IgD-negative memory B cell (primary cell): ENCODE measurements around the gene FOXI3. TPM values are rescaled to one million over a fixed set of nuclear protein-coding genes. Genes with fewer than 3 reads are reported as not detected.
A peak's percentile ranks its signal among the peaks of the same experiment; 100 is the strongest.
"Not testable (repeated sequence)": the region's sequence is repeated elsewhere in the genome, so short reads cannot be mapped to it uniquely, and the experiment has no call there.

ENCODE experiments used
- H3K27ac Mint-ChIP-seq, 3 donors: one replicate each; pipeline ENCODE4 v1.8.0; 2020 to 2022; ENCODE audit warnings: mild to moderate bottlenecking in 3 of 3, mixed read lengths in 3 of 3, moderate library complexity in 1 of 3
- H3K27me3 Mint-ChIP-seq: one replicate; pipeline ENCODE4 v1.8.0; 2021; ENCODE audit warnings: mixed read lengths
- H3K36me3 Mint-ChIP-seq: one replicate; pipeline ENCODE4 v1.8.0; 2020; ENCODE audit warnings: mild to moderate bottlenecking, mixed read lengths
- H3K4me1 Mint-ChIP-seq, 3 donors: one replicate each; pipeline ENCODE4 v1.8.0; 2020 to 2022; ENCODE audit warnings: mixed read lengths in 3 of 3, mild to moderate bottlenecking in 1 of 3
- H3K4me3 Mint-ChIP-seq, 4 donors: one replicate each; pipeline ENCODE4 v1.8.0; 2020 to 2022; ENCODE audit warnings: mild to moderate bottlenecking in 4 of 4, mixed read lengths in 4 of 4, moderate library complexity in 3 of 4
- H3K9me3 Mint-ChIP-seq, 3 donors: one replicate each; pipeline ENCODE4 v1.8.0; 2020 to 2021; ENCODE audit warnings: mixed read lengths in 3 of 3, mild to moderate bottlenecking in 1 of 3
- polyA plus RNA-seq: library from polyadenylated mRNA; unstranded; fragments of 300-500 nt; fragmentation: Illumina TruSeq; gene quantifications from one replicate; pipeline ENCODE4 v1.2.3, GENCODE V29; 2021

FOXI3 gene
- polyA plus RNA-seq, 1 donor from 2014 or later = not detected

DNA sequence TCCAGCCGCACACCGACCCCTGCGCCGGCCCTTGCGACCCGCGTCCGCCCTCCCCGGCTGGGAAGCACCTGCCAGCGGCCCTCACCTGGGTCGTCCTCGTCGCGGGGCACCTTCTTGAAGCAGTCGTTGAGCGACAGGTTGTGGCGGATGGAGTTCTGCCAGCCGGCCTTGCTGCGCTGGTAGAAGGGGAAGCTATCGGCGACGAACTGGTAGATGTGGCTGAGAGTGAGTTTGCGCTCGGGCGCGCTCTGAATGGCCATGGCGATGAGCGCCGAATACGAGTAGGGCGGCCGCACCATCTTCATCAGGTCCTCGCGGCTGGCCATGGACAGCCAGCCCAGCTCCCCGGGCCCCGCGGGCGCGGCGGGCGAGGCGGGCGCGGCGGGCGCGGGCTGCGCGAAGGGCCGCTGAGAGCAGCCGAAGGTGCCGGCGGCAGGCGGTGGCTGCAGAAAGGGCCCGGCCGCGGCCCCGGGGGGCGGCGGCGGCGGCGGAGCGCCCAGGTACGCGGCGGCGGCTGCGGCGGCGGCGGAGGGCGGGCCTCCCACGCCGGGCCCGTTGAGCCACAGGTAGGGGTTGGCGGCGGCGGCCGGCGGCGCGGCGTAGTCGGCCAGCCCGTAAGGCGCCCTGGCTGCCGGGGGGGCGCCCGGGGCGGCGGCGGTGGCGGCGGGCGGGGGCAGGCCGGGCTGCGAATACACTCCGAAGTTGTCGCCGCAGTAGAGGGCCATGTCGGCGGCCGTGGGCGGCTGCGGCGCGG is 505 bp downstream of the FOXI3 start:
- Mint-ChIP-seq H3K27ac (no peak overlapping the region), H3K4me3 (peak overlapping the region; percentile 77 to 92 (median 90)), H3K27me3 (peaks cover 39% of the 10 kb centered on the region), H3K9me3 (peaks cover 0 to 3% (median 0%) of the 10 kb centered on the region in 3 donors), H3K36me3 (no peaks in the 10 kb centered on the region), H3K4me1 (peaks cover 0 to 7% (median 7%) of the 10 kb centered on the region in 3 donors)

DNA sequence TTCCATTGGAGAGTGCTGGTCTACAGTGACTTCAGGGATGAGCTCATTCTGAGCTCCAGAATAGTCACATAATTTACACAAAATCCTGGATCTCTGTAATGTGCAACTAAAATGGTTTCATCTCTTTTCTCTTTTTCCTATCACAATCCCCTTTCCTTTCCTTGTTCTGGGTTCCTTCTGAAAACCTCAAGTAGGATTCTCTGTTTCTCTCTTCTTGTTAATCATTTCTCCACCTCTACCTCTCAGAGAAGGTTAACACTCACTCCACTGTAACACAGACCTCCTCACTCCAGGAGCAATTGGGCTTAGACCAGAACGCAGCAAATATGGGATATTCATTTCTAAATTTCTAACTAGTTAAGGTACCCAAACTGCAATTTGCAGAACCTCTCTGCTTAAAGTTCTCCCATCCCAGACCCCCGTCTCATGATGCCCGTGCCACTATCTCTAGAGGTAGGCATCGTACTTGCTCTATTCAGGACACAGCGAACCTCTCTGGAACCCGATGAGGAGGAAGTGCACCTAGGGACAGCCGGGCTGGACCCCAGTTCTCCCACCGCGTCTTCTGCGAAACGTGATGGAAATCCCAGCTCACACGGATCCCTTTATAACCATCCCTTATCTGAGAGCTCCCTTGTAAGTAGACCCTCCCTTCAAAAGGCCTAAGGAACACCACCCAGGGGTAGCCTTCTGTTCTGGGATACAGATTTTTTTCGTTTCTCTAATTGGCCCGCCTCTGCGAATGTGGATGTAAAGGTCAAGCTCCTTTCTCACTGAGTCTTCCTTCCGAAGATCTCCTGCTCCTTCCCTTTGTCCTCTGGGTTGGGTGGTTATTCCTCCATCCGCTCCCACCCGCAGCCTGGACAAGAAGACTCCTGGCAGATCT is 1.3 kb downstream of the FOXI3 start:
- Mint-ChIP-seq H3K27me3 (peaks cover 39% of the 10 kb centered on the region), H3K4me3 (peak overlapping the region; percentile 77 to 92 (median 90)), H3K4me1 (peaks cover 0 to 7% (median 7%) of the 10 kb centered on the region in 3 donors), H3K36me3 (no peaks in the 10 kb centered on the region), H3K9me3 (peaks cover 0 to 3% (median 0%) of the 10 kb centered on the region in 3 donors), H3K27ac (no peak overlapping the region)

DNA sequence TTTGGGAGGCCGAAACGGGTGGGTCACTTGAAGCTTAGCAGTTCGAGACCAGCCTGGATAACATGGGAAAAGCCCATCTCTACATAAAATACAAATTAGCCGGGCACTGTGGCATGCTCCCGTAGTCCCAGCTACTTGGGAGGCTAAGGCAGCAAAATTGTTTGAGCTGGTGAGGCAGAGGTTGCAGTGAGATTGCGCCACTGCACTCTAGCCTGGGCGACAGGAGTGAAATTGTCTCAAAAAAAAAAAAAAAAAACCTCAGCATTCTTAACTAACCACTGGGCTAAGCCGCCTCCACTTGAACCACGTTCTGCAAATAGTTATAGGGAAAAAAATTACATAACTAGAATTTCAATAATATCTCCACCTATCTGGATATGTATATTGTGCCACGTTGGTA is 2.3 kb downstream of the FOXI3 start:
- Mint-ChIP-seq H3K27me3 (peaks cover 37% of the 10 kb centered on the region), H3K4me3 (no peak overlapping the region), H3K27ac (no peak overlapping the region), H3K9me3 (peaks cover 0 to 3% (median 0%) of the 10 kb centered on the region in 3 donors), H3K4me1 (peaks cover 0 to 7% (median 7%) of the 10 kb centered on the region in 3 donors), H3K36me3 (no peaks in the 10 kb centered on the region)

DNA sequence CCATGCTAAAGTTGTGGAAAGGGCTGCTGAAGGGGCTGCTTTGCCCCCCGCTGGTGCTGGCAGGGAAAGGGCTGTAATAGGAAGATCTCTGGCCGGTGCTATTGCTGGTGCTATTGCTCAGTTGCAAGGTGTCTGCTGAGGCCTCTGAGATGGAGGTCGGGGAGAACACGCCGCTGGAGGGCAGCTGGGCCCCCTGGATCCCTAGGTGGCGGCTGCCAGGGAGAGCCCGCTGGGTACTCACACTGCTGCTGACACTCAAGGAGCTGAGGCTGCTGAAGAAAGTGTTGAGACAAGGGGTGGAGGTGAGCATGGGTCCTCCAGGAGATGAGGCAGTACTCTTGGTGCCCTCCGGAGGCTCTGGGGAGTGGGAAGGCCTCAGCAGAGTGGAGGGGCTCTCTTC is 4.2 kb downstream of the FOXI3 start:
- Mint-ChIP-seq H3K36me3 (no peaks in the 10 kb centered on the region), H3K4me3 (no peak overlapping the region), H3K27me3 (peaks cover 34% of the 10 kb centered on the region), H3K9me3 (peaks cover 0 to 3% (median 0%) of the 10 kb centered on the region in 3 donors), H3K27ac (peak overlapping the region in 1 of 3 donors; percentile 59), H3K4me1 (peaks cover 0 to 7% (median 5%) of the 10 kb centered on the region in 3 donors)

DNA sequence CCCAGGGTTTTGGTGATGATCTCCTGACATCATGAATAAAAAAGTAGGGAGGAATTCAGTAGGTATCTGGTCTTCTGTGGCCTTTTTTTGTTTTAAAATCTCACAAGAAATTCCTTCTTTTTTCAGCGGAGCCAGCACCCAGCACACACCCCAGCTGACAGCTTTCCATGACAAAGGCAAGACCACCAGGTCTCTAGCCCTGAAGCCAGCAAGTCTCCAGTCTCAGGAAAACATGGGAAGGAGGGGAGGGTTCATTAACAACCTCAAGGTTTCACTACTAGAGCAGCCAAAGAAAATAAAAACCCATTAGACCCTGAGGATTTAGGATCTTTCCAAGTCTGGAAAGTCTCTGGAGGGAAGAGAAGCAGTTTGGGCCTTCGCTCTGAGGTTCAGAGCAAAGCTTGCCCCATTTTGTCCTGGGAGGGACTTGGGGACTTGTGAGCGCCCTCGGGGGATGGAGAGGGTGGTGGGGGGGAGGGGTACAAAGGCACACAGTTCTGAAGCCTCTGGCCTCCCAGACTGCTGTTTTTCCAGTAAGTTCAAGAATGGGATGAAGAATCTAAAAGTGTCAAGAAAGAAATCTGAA is 9.0 kb downstream of the FOXI3 start:
- Mint-ChIP-seq H3K36me3 (no peaks in the 10 kb centered on the region), H3K4me1 (peaks cover 0 to 3% (median 0%) of the 10 kb centered on the region in 3 donors), H3K9me3 (no peaks in the 10 kb centered on the region), H3K27me3 (peaks cover 23% of the 10 kb centered on the region), H3K27ac (no peak overlapping the region), H3K4me3 (no peak overlapping the region)

DNA sequence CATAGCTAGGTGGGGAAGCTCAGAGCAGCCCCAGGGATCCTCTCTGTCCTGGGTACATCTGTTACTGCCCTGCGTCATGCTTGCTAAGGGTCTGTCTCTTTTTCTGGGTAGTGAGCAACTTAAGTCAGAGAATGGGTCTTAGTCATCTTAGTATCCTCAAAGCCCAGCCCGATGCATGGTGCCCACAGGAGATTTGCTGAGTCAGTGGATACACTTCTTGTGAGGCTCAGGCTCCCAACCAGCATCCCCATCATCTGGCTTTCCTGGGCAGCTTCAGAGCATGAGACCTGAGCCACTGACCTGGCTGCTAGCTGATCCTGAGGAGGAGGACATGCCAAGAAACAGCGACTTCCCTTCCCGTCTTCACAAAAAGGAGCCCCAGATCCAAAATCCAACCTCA is 10.0 kb downstream of the FOXI3 start:
- Mint-ChIP-seq H3K27ac (no peak overlapping the region), H3K36me3 (no peaks in the 10 kb centered on the region), H3K4me3 (no peak overlapping the region), H3K9me3 (no peaks in the 10 kb centered on the region), H3K27me3 (peaks cover 20% of the 10 kb centered on the region), H3K4me1 (peaks cover 0 to 3% (median 0%) of the 10 kb centered on the region in 3 donors)

DNA sequence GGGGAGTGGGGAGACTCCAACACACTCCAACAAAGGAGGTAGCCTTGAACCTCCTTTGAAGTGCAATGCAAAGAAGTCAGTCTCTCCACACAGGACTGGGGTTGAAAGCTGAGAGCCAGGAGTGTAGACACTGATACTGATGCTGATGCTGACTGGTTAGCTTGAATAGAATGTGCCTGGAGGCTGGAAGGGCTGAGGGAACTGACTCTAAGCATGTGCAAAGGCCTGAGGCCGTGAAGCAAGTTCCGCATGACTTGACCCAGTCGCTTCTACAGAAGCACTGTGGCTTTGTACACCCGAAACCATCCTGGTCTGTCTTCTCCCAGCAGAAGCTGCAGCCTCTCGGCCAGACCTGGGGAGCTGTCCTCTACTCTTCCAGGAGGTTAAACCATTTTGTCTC is 10.4 kb downstream of the FOXI3 start:
- Mint-ChIP-seq H3K36me3 (no peaks in the 10 kb centered on the region), H3K9me3 (no peaks in the 10 kb centered on the region), H3K27me3 (peaks cover 22% of the 10 kb centered on the region), H3K27ac (no peak overlapping the region), H3K4me3 (peak overlapping the region in 1 of 4 donors; percentile 58), H3K4me1 (peaks cover 0 to 3% (median 0%) of the 10 kb centered on the region in 3 donors)

DNA sequence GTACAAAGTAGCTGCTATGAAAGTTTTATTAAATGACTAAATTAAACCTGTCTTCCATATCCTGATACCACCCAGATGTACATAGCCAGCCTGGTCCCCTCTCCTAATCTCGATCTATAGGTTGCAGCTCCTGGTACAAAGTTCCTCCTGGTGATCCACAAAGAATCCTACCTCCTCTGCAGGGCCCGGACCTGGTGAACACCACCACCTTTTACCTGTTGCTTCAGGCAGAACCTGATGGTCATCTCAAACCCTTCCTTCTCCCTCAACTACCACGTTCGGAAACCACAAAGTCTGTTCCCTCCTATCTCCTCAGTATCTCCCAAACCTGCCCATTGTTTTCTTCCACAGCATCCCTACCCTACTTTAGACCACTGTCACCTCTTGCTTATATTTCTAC is 15.5 kb downstream of the FOXI3 start:
- H3K4me1 Mint-ChIP-seq = peaks cover 0 to 3% (median 0%) of the 10 kb centered on the region in 3 donors
- H3K9me3 Mint-ChIP-seq = peaks cover 2 to 5% (median 3%) of the 10 kb centered on the region in 3 donors
- H3K4me3 Mint-ChIP-seq = no peak overlapping the region
- H3K27ac Mint-ChIP-seq = no peak overlapping the region
- no peaks in the 10 kb centered on the region for H3K36me3 Mint-ChIP-seq
- H3K27me3 Mint-ChIP-seq = peaks cover 23% of the 10 kb centered on the region

DNA sequence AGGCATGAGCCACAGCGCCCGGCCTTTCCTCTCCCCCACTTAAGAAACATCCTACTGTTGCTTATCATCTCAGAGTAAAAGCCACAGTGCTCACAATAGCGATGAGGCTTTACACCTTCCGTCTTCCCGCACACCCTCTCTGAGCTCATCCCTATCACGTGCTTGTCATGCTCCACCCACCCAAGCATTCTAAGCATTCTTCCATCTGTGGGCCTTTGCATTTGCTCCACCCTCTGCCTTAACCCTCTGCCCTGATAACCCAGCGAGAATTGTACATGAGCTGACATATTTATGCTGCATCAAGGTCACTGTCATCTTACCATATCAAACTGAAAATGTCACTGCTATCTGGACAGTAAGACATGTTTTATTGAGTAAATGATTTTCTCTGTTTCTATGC is 22.6 kb downstream of the FOXI3 start:
- Mint-ChIP-seq H3K27ac (no peak overlapping the region), H3K4me3 (no peak overlapping the region), H3K9me3 (peaks cover 5 to 11% (median 6%) of the 10 kb centered on the region in 3 donors), H3K36me3 (peaks cover 4% of the 10 kb centered on the region), H3K4me1 (no peaks in the 10 kb centered on the region), H3K27me3 (no peaks in the 10 kb centered on the region)

DNA sequence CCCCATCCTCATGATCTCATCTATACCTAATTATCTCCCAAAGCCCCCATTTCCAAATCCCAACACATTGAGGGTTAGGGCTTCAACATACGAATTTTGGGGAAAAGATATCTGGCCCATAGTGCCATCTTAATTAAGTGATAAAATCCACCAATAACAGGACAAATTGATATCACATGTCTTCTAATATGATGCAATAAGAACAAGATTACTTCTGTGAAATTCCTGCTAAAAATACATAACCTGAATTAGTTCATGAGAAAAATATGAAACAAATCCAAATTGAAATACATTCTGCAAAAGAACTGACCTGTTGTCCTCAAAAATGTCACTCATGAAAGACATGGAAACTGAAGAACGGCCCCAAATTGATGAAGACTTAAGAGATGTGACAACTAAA is 28.8 kb downstream of the FOXI3 start:
- peaks cover 3% of the 10 kb centered on the region for H3K27me3 Mint-ChIP-seq
- H3K4me3 Mint-ChIP-seq = no peak overlapping the region
- no peak overlapping the region for H3K27ac Mint-ChIP-seq
- peaks cover 0 to 3% (median under 1%) of the 10 kb centered on the region in 3 donors for H3K9me3 Mint-ChIP-seq
- no peaks in the 10 kb centered on the region for H3K4me1 Mint-ChIP-seq
- H3K36me3 Mint-ChIP-seq = no peaks in the 10 kb centered on the region

DNA sequence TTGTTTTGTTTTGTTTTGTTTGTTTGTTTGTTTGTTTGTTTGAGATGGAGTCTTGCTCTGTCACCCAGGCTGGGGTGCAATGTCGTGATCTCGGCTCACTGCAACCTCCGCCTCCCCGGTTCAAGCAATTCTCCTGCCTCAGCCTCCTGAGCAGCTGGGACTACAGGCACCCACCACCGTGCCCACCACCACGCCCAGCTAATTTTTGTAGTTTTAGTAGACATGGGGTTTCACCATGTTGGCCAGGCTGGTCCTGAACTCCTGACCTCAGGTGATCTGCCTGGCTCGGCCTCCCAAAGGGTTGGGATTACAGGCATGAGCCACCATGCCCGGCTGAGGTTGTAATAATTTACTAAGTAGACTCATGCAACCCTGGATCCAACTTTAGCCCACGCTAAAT is 33.4 kb downstream of the FOXI3 start:
- H3K4me1 Mint-ChIP-seq, H3K9me3 Mint-ChIP-seq, H3K27ac Mint-ChIP-seq, H3K36me3 Mint-ChIP-seq, H3K4me3 Mint-ChIP-seq: not testable (repeated sequence)
- peaks cover 16% of the 10 kb centered on the region for H3K27me3 Mint-ChIP-seq

DNA sequence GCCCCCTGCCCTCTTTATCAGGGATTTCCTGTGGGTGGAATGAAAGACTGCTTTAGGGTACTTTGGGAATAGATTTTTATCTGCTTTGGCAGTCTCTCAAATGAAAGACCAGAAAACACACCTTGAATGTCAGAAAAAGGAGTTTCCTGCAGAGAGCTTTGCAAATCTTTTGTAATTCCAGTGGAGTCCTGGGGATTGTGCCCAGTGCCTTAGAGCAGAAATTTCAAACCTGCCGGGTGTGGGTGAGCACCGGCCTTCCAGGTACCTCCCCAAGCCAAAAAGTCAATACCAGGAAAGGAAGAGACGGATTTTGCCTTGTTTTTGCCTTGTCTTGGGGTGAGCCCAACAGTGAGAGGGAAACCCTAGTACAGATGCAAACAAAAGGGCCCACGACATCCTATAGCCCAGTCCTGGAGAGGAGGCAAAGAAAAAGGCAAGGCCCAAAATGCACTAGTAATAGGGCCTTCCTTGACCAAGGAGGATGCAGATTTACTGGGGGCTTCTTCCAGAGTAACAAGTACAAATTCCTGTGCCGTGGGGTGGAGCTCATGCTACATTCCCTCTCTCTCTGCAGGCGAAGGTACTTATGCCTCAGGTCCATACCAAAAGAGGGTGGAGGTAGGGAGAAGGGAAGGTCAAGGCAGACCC is 36.4 kb downstream of the FOXI3 start:
- Mint-ChIP-seq H3K27ac (no peak overlapping the region), H3K27me3 (peaks cover 16% of the 10 kb centered on the region), H3K9me3 (no peaks in the 10 kb centered on the region), H3K4me3 (no peak overlapping the region), H3K4me1 (no peaks in the 10 kb centered on the region), H3K36me3 (no peaks in the 10 kb centered on the region)

DNA sequence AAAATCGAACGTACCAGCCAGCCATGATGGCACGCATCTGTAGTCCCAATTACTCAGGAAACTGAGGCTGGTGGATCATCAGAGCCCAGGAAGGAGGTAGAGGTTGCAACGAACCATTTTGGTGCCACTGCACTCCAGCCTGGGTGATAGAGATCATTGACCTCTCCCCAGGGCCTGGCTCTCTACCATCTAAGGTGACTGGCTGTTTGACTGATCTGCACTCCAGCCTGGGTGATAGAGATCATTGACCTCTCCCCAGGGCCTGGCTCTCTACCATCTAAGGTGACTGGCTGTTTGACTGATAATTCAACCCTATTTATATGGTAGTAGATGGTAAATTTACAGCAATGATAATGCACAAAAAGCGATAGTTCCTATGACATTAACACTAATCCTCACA is 43.6 kb downstream of the FOXI3 start:
- not testable (repeated sequence) for H3K4me1 Mint-ChIP-seq, H3K4me3 Mint-ChIP-seq, H3K27me3 Mint-ChIP-seq, H3K36me3 Mint-ChIP-seq, H3K9me3 Mint-ChIP-seq, H3K27ac Mint-ChIP-seq

DNA sequence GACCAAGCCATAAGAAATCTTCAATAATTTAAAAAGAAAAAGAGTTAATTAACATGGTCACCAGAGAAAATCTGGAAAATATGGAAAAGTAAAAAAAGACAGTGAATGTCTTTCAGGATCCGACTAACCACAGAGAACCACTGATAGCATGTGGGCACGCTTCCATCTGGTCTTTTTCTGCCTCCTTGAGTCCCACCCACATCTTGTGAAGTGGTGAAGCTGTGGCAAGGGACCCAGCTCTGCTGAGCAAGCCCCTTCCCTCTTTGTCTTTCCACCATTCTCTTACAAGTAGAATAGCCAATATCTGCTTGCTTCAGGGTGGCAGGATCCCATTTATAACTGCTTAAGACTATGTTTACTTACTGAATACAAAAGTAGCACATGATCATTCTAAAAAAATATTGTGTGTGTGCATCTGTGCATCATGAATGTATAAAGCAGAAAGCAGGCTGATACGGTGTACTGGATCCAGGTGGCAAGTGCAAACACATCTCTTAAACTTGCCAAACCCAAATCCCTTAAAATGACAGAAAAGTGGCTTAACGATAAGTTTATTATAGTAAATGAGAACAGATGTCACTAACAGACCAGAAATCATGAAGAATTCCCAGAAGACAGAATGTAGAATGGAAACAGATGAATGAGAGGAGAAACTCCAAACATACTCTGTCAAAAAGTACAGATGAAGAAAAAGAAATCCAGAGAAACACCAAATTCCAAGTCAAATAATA is 52.3 kb downstream of the FOXI3 start:
- Mint-ChIP-seq H3K36me3 (peaks cover 3% of the 10 kb centered on the region), H3K9me3 (no peaks in the 10 kb centered on the region), H3K4me1 (no peaks in the 10 kb centered on the region), H3K27ac (peak overlapping the region in 1 of 3 donors; percentile 3), H3K4me3 (no peak overlapping the region), H3K27me3 (peaks cover 7% of the 10 kb centered on the region)
